ENCODE data around the gene SCN10A. TPM values are rescaled to one million over a fixed set of nuclear protein-coding genes. Genes with fewer than 3 reads are reported as not detected.

SCN10A gene
- total and polyA plus RNA-seq, 2 experiments from 2014 or later, result not detected

DNA sequence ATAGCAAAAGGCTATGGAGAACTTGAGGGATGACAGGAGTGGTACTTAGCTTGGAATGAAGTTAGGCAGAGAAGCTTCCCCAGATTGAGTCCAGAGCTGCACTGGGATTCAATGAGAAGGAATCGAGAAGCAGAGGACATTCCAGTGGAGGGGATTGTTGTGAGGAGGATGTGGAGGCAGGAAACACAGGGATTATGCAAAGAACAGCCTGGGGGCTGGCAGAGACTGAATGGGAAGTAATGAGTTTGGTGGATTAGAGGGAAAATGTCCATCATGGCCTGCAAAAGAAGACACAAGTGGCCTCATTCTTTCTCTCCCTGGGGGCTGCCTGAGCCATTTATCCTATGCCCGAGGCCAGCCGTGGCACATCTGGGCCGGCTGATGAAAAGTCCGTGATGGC lies 20.5 kb upstream of the SCN10A start:
- H3K79me2 ChIP-seq, result no peaks in the 10 kb centered on the region
- no peaks in the 10 kb centered on the region for H3K9me2 ChIP-seq (replicated peaks; ENCODE audit: insufficient read depth)
- TF ChIP-seq EZH2 (IDR thresholded peaks at IDR 0.05; ENCODE audit: borderline replicate concordance) (no peak), EZH2phosphoT487 (IDR thresholded peaks at IDR 0.05; ENCODE audit: low read depth, severe bottlenecking, unreplicated experiment) (no peak), CTCF (IDR thresholded peaks at IDR 0.05; ENCODE audit: poor library complexity) (no peak)
- H4K20me1 ChIP-seq (ENCODE audit: insufficient read depth, poor library complexity, severe bottlenecking), result no peaks in the 10 kb centered on the region
- DNase-seq (ENCODE audit: low spot score), result no peak
- no peak overlapping the region for H3K27ac ChIP-seq
- H3K4me1 ChIP-seq (ENCODE audit: insufficient read depth), result no peaks in the 10 kb centered on the region
- H3K9me3 ChIP-seq (ENCODE audit: low read depth), result no peaks in the 10 kb centered on the region
- H2AFZ ChIP-seq, result no peak overlapping the region
- H3K36me3 ChIP-seq (replicated peaks; ENCODE audit: insufficient read depth, low read depth), result no peaks in the 10 kb centered on the region
- 81% methylated on average over 5 of the region's 5 CpGs for WGBS (ENCODE audit: low lambda C conversion rate, missing lambda C conversion rate)
- peaks cover 13% of the 10 kb centered on the region for H3K27me3 ChIP-seq
- no peak overlapping the region for H3K4me3 ChIP-seq
- no peak overlapping the region for H3K4me2 ChIP-seq

- H3K36me3 ChIP-seq (replicated peaks; ENCODE audit: insufficient read depth, low read depth), result no peaks in the 10 kb centered on the region
- no peak for DNase-seq (ENCODE audit: low spot score)
- 84% methylated on average over 3 of the region's 3 CpGs for WGBS (ENCODE audit: low lambda C conversion rate, missing lambda C conversion rate)
- H3K27ac ChIP-seq, result no peak overlapping the region
- no peak overlapping the region for H3K4me2 ChIP-seq
- no peaks in the 10 kb centered on the region for H3K79me2 ChIP-seq
- H3K27me3 ChIP-seq, result peaks cover 6% of the 10 kb centered on the region
- no peaks in the 10 kb centered on the region for H3K9me3 ChIP-seq (ENCODE audit: low read depth)
- H4K20me1 ChIP-seq (ENCODE audit: insufficient read depth, poor library complexity, severe bottlenecking), result no peaks in the 10 kb centered on the region
- no peak overlapping the region for H3K4me3 ChIP-seq
- no peak overlapping the region for H2AFZ ChIP-seq
- H3K9me2 ChIP-seq (replicated peaks; ENCODE audit: insufficient read depth), result no peaks in the 10 kb centered on the region
- no peak for TF ChIP-seq EZH2phosphoT487 (IDR thresholded peaks at IDR 0.05; ENCODE audit: low read depth, severe bottlenecking, unreplicated experiment)
- no peak for TF ChIP-seq CTCF (IDR thresholded peaks at IDR 0.05; ENCODE audit: poor library complexity)
- TF ChIP-seq EZH2 (IDR thresholded peaks at IDR 0.05; ENCODE audit: borderline replicate concordance), result no peak
- no peaks in the 10 kb centered on the region for H3K4me1 ChIP-seq (ENCODE audit: insufficient read depth)
Measured at GRCh38 chr3:38835939-38836338, 19.9 kb upstream of the SCN10A start.

DNA sequence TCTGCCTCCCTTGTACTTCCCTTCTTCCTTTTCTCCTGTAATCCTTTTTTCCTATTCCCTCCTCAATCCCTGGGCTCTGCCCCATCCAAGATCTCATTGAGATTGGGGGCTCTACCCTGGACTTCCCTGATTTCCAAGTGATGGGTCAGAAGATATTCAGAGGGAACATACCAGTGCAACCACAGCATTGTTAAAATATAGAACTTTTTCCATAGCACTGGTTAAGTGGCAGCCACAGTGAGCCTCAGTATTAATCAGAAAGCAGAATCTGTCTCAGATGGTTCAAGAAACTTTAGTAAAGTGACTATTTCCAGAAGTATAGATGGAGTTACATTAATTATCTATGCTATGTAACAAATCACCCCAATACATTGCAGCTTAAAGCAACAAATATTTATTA lies 18.7 kb upstream of the SCN10A start:
- H3K4me1 ChIP-seq (ENCODE audit: insufficient read depth), result peaks cover 2% of the 10 kb centered on the region
- no peak for DNase-seq (ENCODE audit: low spot score)
- H3K27ac ChIP-seq, result peak overlapping the region; percentile 37
- H3K4me3 ChIP-seq, result no peak overlapping the region
- H3K79me2 ChIP-seq, result no peaks in the 10 kb centered on the region
- H3K4me2 ChIP-seq, result peak overlapping the region; percentile 13
- peaks cover 6% of the 10 kb centered on the region for H3K27me3 ChIP-seq
- no peaks in the 10 kb centered on the region for H3K36me3 ChIP-seq (replicated peaks; ENCODE audit: insufficient read depth, low read depth)
- H3K9me3 ChIP-seq (ENCODE audit: low read depth), result no peaks in the 10 kb centered on the region
- H3K9me2 ChIP-seq (replicated peaks; ENCODE audit: insufficient read depth), result no peaks in the 10 kb centered on the region
- H4K20me1 ChIP-seq (ENCODE audit: insufficient read depth, poor library complexity, severe bottlenecking), result no peaks in the 10 kb centered on the region
- H2AFZ ChIP-seq, result no peak overlapping the region
- no peak for TF ChIP-seq EZH2 (IDR thresholded peaks at IDR 0.05; ENCODE audit: borderline replicate concordance)
- no peak for TF ChIP-seq CTCF (IDR thresholded peaks at IDR 0.05; ENCODE audit: poor library complexity)
- no peak for TF ChIP-seq EZH2phosphoT487 (IDR thresholded peaks at IDR 0.05; ENCODE audit: low read depth, severe bottlenecking, unreplicated experiment)

- DNase-seq (ENCODE audit: low spot score), result peak; percentile 73
- peak overlapping the region; percentile 13 for H3K4me2 ChIP-seq
- TF ChIP-seq EZH2 (IDR thresholded peaks at IDR 0.05; ENCODE audit: borderline replicate concordance) (no peak), EZH2phosphoT487 (IDR thresholded peaks at IDR 0.05; ENCODE audit: low read depth, severe bottlenecking, unreplicated experiment) (no peak), CTCF (IDR thresholded peaks at IDR 0.05; ENCODE audit: poor library complexity) (no peak)
Measured at GRCh38 chr3:38834110-38834509, 18.1 kb upstream of the SCN10A start.

More at GRCh38 chr3:38834110-38834509, 18.1 kb upstream of the SCN10A start:
- no peak overlapping the region for H3K4me3 ChIP-seq
- peak overlapping the region; percentile 37 for H3K27ac ChIP-seq
- no peaks in the 10 kb centered on the region for H3K9me3 ChIP-seq (ENCODE audit: low read depth)
- no peaks in the 10 kb centered on the region for H3K36me3 ChIP-seq (replicated peaks; ENCODE audit: insufficient read depth, low read depth)
- no peaks in the 10 kb centered on the region for H3K79me2 ChIP-seq
- H3K27me3 ChIP-seq, result peaks cover 6% of the 10 kb centered on the region
- no peaks in the 10 kb centered on the region for H3K9me2 ChIP-seq (replicated peaks; ENCODE audit: insufficient read depth)
- peaks cover 5% of the 10 kb centered on the region for H3K4me1 ChIP-seq (ENCODE audit: insufficient read depth)
- WGBS (ENCODE audit: low lambda C conversion rate, missing lambda C conversion rate), result 27% methylated on average over 8 of the region's 8 CpGs
- H4K20me1 ChIP-seq (ENCODE audit: insufficient read depth, poor library complexity, severe bottlenecking), result no peaks in the 10 kb centered on the region
- H2AFZ ChIP-seq, result no peak overlapping the region

Measured in hepatocyte (in vitro differentiated cells).